ENCODE data around the gene PRKAG2. TPM values are rescaled to one million over a fixed set of nuclear protein-coding genes. Genes with fewer than 3 reads are reported as not detected.

The PRKAG2 gene
- total RNA-seq, 1 donor from 2014 or later: 35.6 TPM

DNA sequence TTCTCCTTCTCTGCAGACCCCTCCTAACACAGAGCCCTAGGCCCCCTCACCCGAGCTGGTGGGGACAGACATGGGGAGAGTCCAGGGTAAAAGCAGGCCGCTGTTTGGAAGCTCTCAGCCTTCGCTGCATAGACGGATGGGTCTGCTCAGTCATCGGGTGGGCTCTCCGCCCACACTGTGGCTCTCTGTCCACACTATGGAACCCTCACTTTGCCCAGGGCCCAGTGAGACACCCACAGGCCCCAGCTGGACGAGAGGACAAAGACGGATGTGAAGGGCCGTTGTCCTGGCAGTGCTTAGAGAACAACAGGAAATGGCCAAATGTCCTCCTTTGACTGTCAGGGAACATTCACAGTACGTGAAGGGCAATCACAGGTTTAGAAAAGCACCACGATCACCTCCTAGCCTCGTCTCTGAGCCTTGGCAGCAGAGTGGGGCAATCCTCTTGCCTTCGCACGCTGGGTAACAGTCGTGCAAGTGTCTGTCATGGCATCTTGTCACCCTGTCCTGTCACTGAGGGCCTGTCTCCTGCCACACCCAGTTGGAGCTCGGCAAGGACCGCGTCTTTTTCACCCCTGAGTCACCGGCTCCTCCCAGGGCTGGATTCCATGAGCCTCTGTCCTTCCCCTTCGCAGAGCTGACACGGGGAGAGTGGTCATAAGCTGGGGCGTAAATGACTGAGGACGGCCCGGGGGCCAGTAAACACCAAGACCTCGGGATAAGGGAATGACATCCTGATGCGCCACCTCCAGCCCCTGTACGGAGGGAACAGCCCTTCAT, 80.6 kb downstream of the PRKAG2 start:
- H3K27ac ChIP-seq: peak overlapping the region; percentile 83
- peak; percentile 65 for DNase-seq
- intact Hi-C loops (cut with DNase I): no loop called here
- H3K36me3 ChIP-seq: no peaks in the 10 kb centered on the region
- ATAC-seq: peak; percentile 57
- no peaks in the 10 kb centered on the region for H3K9me3 ChIP-seq
- TF ChIP-seq, protein P1, sequence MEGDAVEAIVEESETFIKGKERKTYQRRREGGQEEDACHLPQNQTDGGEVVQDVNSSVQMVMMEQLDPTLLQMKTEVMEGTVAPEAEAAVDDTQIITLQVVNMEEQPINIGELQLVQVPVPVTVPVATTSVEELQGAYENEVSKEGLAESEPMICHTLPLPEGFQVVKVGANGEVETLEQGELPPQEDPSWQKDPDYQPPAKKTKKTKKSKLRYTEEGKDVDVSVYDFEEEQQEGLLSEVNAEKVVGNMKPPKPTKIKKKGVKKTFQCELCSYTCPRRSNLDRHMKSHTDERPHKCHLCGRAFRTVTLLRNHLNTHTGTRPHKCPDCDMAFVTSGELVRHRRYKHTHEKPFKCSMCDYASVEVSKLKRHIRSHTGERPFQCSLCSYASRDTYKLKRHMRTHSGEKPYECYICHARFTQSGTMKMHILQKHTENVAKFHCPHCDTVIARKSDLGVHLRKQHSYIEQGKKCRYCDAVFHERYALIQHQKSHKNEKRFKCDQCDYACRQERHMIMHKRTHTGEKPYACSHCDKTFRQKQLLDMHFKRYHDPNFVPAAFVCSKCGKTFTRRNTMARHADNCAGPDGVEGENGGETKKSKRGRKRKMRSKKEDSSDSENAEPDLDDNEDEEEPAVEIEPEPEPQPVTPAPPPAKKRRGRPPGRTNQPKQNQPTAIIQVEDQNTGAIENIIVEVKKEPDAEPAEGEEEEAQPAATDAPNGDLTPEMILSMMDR (IDR thresholded peaks at IDR 0.05): no peak
- no peak overlapping the region for H3K4me3 ChIP-seq
- H3K27me3 ChIP-seq: no peaks in the 10 kb centered on the region
- peaks cover 52% of the 10 kb centered on the region for H3K4me1 ChIP-seq

DNA sequence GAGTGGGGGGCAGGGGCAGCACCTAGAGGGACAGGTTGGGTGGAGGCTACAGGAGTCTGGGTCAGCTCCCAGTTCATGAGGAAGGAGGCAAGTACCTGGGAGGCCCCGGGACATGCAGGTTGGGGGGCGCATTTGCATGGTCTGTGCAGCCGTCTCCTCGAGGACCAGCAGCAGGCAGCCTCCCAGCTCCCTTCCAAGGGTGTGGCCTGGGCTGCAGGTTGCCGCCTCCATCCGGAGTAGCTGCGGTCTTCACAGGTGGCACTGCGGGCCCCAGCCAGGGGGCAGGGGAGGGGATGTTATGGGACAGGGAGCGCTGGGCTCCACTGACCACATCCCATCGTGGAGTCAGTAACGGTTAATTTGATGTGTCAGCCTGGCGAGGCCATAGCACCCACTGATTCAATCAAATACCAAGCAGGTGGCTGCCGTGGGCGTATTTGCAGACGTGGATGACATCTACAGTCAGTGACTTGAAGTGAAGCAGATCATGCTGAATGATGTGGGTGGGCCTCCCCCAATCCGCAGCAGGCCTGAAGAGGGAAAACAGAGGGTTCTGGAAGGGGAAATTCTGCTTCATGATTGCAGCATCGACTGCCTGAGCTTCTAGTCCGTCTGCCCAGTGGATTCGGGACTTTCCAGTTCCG, 81.6 kb downstream of the PRKAG2 start:
- Histone ChIP-seq H3K9me3 (no peaks in the 10 kb centered on the region), H3K27ac (peak overlapping the region; percentile 37), H3K36me3 (no peaks in the 10 kb centered on the region), H3K27me3 (no peaks in the 10 kb centered on the region), H3K4me1 (peaks cover 52% of the 10 kb centered on the region), H3K4me3 (no peak overlapping the region)
- intact Hi-C loops (cut with DNase I): no loop called here
- ATAC-seq (no peak), DNase-seq (peak; percentile 64)
- TF ChIP-seq, protein P1 (IDR thresholded peaks at IDR 0.05): no peak

DNA sequence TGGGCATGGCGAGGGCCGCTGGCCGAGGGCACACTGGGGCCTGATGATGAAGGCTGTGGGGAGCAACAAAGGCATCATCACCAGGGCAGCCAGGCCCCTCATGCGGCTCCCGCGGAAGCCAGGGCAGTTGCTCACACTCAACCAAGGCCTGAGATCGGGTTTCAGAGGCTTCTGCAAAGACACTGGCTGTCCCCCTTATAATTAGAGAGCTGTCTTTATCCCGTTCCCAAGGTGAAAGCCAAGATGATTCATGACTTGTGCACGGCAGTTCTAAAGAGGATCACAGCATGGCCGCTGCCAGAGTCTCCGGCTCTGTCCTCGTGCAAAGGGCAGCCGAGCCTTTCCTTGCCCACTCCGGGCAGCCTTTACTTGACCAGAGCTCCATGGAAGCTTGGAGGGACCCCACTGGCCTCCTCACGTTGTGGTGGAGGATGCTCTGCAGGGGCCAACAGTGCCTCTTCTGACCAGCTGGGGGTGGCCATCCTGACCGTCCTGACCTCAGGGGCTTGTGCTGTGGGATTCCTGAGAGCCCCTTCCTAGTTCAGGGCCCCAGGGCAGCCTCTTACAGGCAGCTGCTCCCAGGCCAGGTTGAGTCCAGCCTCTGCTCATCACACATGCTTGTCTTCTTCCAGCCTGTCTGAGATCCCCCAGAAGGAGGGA, 82.3 kb downstream of the PRKAG2 start:
- no peaks in the 10 kb centered on the region for H3K27me3 ChIP-seq
- H3K27ac ChIP-seq: peak overlapping the region; percentile 79
- H3K4me3 ChIP-seq: no peak overlapping the region
- TF ChIP-seq, protein P1 (IDR thresholded peaks at IDR 0.05): no peak
- ATAC-seq: no peak
- intact Hi-C loops (cut with DNase I): no loop called here
- peak; percentile 59 for DNase-seq
- no peaks in the 10 kb centered on the region for H3K36me3 ChIP-seq
- H3K4me1 ChIP-seq: peaks cover 52% of the 10 kb centered on the region
- no peaks in the 10 kb centered on the region for H3K9me3 ChIP-seq

DNA sequence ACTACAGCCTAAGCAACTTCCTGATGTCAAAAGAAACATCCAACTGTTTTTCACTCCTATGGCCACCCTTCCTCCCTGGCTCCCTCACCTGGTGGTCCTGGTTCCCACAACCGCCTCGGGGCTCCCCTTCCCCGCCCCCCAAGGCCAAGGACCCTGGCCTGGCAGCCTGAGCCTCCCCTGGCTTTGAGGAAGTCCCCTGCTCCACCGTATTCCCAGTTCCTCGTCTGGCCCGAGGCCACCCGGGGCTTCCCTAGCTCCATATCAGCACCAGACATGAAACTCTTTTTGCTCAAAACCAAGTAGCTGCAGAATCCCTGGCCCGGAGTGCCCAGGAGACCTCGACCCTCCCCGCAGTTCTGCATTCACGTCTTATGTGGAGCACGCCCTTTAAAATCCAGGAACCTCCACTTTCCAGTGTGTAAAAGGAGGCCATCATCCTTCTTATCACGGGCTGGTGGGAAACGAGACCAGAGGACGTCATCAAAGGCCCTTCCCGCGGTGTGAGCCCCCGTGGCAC, 82.9 kb downstream of the PRKAG2 start:
- Histone ChIP-seq H3K27ac (peak overlapping the region; percentile 79), H3K36me3 (no peaks in the 10 kb centered on the region), H3K4me3 (no peak overlapping the region), H3K9me3 (no peaks in the 10 kb centered on the region), H3K27me3 (no peaks in the 10 kb centered on the region), H3K4me1 (peaks cover 52% of the 10 kb centered on the region)
- TF ChIP-seq, protein P1 (IDR thresholded peaks at IDR 0.05): no peak
- peak; percentile 67 for DNase-seq
- ATAC-seq: peak; percentile 3
- intact Hi-C loops (cut with DNase I): no loop called here

DNA sequence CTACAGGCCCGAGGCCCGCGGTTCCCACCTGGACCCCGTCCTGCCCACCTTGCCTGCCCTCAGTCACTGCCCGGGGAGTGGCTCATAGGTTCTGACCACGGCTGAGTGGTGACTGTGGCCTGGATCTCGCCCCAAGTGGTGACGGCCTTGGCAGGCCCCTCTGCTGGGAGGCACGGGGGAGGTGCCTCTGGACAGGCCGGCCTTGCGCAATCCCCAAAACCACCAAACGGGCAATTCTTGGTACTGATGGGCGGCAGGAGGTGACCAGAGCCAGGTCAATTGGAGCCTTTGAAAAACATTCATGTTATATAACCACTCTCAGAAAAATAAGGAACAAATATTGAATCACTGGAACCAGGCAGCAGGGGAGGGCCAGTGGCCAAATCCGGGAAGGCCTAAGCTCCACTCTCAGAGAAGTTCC, 83.4 kb downstream of the PRKAG2 start:
- intact Hi-C loops (cut with DNase I): no loop called here
- no peaks in the 10 kb centered on the region for H3K36me3 ChIP-seq
- peak overlapping the region; percentile 79 for H3K27ac ChIP-seq
- peaks cover 51% of the 10 kb centered on the region for H3K4me1 ChIP-seq
- TF ChIP-seq, protein P1 (IDR thresholded peaks at IDR 0.05): no peak
- peak; percentile 76 for ATAC-seq
- peak; percentile 90 for DNase-seq
- H3K9me3 ChIP-seq: no peaks in the 10 kb centered on the region
- H3K4me3 ChIP-seq: no peak overlapping the region
- H3K27me3 ChIP-seq: no peaks in the 10 kb centered on the region

All from upper lobe of right lung (tissue), 1 donor.